ENCODE data around the gene MEFV. TPM values are rescaled to one million over a fixed set of nuclear protein-coding genes. Genes with fewer than 3 reads are reported as not detected.
"Not testable (repeated sequence)": the region's sequence is repeated elsewhere in the genome, so short reads cannot be mapped to it uniquely, and the experiment has no call there.

MEFV gene
- total and polyA plus RNA-seq, 9 donors, result 0.11 to 0.84 (median 0.46) TPM

DNA sequence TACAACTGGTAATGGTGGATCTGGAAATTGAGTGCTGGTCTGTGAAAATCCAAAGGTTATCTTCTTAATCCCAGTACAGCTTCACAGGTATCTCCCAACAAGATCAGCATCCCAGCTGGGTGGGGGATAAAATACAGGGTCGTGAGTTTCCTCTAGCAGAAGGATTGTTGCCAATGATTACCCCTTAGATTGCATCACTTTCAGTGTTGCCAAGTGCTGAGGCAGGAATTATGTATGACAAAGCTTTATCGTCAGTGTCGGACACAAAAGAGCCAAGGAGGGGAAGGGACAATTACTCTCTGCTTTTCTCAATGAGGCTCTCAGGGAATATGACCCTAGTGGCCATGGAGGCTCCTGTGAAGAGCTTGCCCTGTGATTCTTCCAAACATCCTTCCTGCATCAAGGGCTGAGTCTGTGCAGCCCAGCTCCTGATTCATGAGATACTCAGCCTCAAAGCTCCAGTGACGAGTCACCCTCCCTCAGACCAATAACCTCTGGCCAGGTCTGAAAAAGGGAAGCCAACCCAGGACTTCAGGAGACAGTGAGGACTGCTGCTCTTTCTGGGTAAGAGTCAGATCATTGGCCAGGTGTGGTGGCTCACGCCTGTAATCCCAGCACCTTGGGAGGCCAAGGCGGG is 53.4 kb downstream of the MEFV start:
- Histone ChIP-seq H3K27ac (no peak overlapping the region), H3K4me3 (no peak overlapping the region), H3K36me3 (no peaks in the 10 kb centered on the region), H3K9me3 (peaks cover 0 to 4% of the 10 kb centered on the region in 2 donors), H3K27me3 (no peaks in the 10 kb centered on the region), H3K4me1 (ENCODE audit: insufficient read depth) (no peaks in the 10 kb centered on the region)
- TF ChIP-seq POLR2A (IDR thresholded peaks at IDR 0.05) (no peak), EP300 (IDR thresholded peaks at IDR 0.05) (no peak)
- TF ChIP-seq, protein P1, sequence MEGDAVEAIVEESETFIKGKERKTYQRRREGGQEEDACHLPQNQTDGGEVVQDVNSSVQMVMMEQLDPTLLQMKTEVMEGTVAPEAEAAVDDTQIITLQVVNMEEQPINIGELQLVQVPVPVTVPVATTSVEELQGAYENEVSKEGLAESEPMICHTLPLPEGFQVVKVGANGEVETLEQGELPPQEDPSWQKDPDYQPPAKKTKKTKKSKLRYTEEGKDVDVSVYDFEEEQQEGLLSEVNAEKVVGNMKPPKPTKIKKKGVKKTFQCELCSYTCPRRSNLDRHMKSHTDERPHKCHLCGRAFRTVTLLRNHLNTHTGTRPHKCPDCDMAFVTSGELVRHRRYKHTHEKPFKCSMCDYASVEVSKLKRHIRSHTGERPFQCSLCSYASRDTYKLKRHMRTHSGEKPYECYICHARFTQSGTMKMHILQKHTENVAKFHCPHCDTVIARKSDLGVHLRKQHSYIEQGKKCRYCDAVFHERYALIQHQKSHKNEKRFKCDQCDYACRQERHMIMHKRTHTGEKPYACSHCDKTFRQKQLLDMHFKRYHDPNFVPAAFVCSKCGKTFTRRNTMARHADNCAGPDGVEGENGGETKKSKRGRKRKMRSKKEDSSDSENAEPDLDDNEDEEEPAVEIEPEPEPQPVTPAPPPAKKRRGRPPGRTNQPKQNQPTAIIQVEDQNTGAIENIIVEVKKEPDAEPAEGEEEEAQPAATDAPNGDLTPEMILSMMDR (IDR thresholded peaks at IDR 0.05), result no peak
- WGBS, 3 donors, result 67 to 78% (median 67%) methylated on average over 6 of the region's 6 CpGs
- intact Hi-C loops (cut with DNase I), result no loop called here
- DNase-seq, result no peak

DNA sequence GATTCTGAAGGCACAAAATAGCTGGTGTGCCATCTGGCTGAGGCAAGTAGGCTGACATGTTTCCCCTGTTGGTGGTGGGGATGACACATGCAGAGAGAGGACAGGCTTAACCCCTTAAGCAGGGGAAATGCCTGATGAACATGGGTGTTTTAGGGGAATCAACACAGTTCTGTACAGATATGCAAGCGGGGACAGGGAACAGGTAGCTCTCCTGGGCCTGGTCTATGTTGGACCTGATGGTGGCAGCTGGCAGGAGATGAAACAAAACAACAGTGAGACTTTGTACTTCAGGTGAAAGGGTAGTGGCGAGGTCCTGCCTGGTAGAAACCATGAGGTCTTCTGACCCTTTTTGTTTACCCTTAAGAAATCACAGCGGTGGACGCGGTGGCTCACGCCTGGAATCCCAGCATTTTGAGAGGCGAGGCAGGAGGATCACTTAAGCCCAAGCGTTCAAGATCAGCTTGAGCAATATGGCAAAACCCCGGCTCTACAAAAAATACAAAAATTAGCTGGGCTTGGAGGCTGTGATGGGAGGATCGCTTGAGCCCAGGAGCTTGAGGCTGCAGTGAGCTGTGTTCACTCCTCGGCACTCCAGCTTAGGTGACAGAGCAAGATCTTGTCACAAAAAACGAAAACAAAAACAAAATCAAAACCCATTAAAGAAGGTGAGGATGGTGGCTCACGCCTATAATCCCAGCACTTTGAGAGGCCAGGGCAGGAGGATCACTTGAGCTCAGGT is 57.9 kb downstream of the MEFV start:
- intact Hi-C loops (cut with DNase I), result no loop called here
- no peak for TF ChIP-seq POLR2A (IDR thresholded peaks at IDR 0.05)
- TF ChIP-seq, protein P1 (IDR thresholded peaks at IDR 0.05), result no peak
- TF ChIP-seq EP300 (IDR thresholded peaks at IDR 0.05), result no peak

DNA sequence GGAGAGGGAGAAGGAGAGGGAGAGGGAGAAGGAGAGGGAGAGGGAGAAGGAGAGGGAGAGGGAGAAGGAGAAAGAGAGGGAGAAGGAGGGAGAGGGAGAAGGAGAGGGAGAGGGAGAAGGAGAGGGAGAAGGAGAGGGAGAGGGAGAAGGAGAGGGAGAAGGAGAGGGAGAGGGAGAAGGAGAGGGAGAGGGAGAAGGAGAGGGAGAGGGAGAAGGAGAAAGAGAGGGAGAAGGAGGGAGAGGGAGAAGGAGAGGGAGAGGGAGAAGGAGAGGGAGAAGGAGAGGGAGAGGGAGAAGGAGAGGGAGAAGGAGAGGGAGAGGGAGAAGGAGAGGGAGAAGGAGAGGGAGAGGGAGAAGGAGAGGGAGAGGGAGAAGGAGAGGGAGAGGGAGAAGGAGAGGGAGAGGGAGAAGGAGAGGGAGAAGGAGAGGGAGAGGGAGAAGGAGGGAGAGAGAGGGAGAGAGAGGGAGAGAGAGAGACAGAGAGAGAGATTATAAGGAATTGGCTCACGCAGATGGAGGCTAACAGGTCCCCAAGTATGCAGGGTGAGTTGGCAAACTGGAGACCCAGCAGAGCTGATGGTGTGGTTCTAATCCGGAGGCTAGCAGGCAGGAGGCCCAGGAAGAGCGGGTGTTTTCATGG is 58.6 kb downstream of the MEFV start:
- H3K9me3 ChIP-seq; H3K27me3 ChIP-seq; DNase-seq; intact Hi-C loops (cut with DNase I); H3K36me3 ChIP-seq; H3K27ac ChIP-seq; H3K4me1 ChIP-seq (ENCODE audit: insufficient read depth); H3K4me3 ChIP-seq: not testable (repeated sequence)
- 55 to 65% (median 58%) methylated on average over 3 of the region's 3 CpGs for WGBS, 3 donors

More for the DNA sequence above, 57.9 kb downstream of the MEFV start:
- Histone ChIP-seq H3K27ac (no peak overlapping the region), H3K4me1 (ENCODE audit: insufficient read depth) (no peaks in the 10 kb centered on the region), H3K9me3 (no peaks in the 10 kb centered on the region), H3K4me3 (no peak overlapping the region), H3K36me3 (no peaks in the 10 kb centered on the region), H3K27me3 (no peaks in the 10 kb centered on the region)
- WGBS, 3 donors, result 72 to 83% (median 75%) methylated on average over 13 of the region's 13 CpGs
- DNase-seq, result no peak

DNA sequence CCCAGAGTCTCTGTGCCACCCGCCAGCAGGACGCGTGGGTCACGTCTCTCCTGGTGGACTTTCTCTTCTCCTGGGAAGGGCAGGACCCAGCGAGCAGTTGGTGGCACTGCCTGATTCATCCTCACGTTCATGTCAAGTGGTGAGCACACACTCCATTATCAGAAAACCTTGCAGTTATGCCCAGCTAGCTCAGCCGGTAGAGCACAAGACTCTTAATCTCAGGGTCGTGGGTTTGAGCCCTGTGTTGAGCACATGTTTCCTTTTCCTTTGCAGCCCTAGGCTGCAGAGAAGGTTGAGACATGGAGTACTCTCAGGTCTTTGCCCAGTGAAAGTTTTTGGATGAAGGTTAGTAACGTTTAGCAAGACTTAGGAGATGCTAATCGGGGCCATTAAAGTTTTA is 60.5 kb downstream of the MEFV start:
- intact Hi-C loops (cut with DNase I), result no loop called here
- Histone ChIP-seq H3K4me1 (ENCODE audit: insufficient read depth) (no peaks in the 10 kb centered on the region), H3K36me3 (no peaks in the 10 kb centered on the region), H3K4me3 (no peak overlapping the region), H3K27ac (no peak overlapping the region), H3K27me3 (no peaks in the 10 kb centered on the region), H3K9me3 (peaks cover 0 to 3% of the 10 kb centered on the region in 2 donors)
- DNase-seq, result no peak
- 62 to 74% (median 73%) methylated on average over 10 of the region's 10 CpGs for WGBS, 3 donors
- TF ChIP-seq EP300 (IDR thresholded peaks at IDR 0.05) (no peak), POLR2A (IDR thresholded peaks at IDR 0.05) (no peak)
- TF ChIP-seq, protein P1 (IDR thresholded peaks at IDR 0.05), result no peak
